Right lung (tissue), 5 donors: ENCODE measurements around the gene GPX5. TPM values are rescaled to one million over a fixed set of nuclear protein-coding genes. Genes with fewer than 3 reads are reported as not detected.

ENCODE experiments used
- DNase-seq, 2 donors: peaks; one replicate each; pipeline ENCODE4 v3.0.0-alpha.2; 2013
- polyA plus RNA-seq, 5 donors: library from polyadenylated mRNA; unstranded; fragments of 120-200 nt; gene quantifications; one replicate each; pipeline versions ENCODE4 v1.2.1 to v1.2.3, GENCODE V29; 2013; ENCODE audit warnings: inconsistent platforms in 1 of 5, low replicate concordance in 1 of 5; ENCODE audit not compliant: insufficient read length in 5 of 5, insufficient read depth in 1 of 5

GPX5 gene
- polyA plus RNA-seq, 5 donors, result 0.05 to 0.36 (median 0.23) TPM

- DNase-seq, result peak in 1 of 2 donors; percentile 29
Measured at GRCh38 chr6:28553986-28554881, 28.6 kb downstream of the GPX5 start.

GRCh38 chr6:28555136-28555535, 29.5 kb downstream of the GPX5 start:
- no peak for DNase-seq

- DNase-seq, result no peak
Measured at GRCh38 chr6:28558629-28559028, 32.9 kb downstream of the GPX5 start.

- no peak for DNase-seq
Measured at GRCh38 chr6:28563430-28564095, 37.9 kb downstream of the GPX5 start.

- no peak for DNase-seq
Measured at GRCh38 chr6:28565823-28566526, 40.3 kb downstream of the GPX5 start.

- no peak for DNase-seq
Measured at GRCh38 chr6:28566527-28567252, 41.0 kb downstream of the GPX5 start.

- no peak for DNase-seq
Measured at GRCh38 chr6:28567506-28567905, 41.8 kb downstream of the GPX5 start.

- DNase-seq, result no peak
Measured at GRCh38 chr6:28568515-28569108, 42.9 kb downstream of the GPX5 start.

GRCh38 chr6:28569748-28570147, 44.1 kb downstream of the GPX5 start:
- no peak for DNase-seq

GRCh38 chr6:28580475-28580874, 54.8 kb downstream of the GPX5 start:
- DNase-seq, result no peak

- DNase-seq, result no peak
Measured at GRCh38 chr6:28583463-28583862, 57.8 kb downstream of the GPX5 start.

Other genes with a start within 250 kb of the GPX5 start
- 10 to 100 TPM; 11.8 to 14.1 (median 13.4) TPM for gene PGBD1, start 244.3 kb upstream of the GPX5 start, polyA plus RNA-seq
- gene ZSCAN31, start 189.7 kb upstream of the GPX5 start, polyA plus RNA-seq, result 10 to 100 TPM in 3 of 5 donors, 1 to 10 TPM in 2; 9.3 to 12.7 (median 10.4) TPM
- 10 to 100 TPM in 4 of 5 donors, 1 to 10 TPM in 1; 8.1 to 17.7 (median 14.8) TPM for gene ZKSCAN3, start 175.9 kb upstream of the GPX5 start, polyA plus RNA-seq
- 10 to 100 TPM; 10.4 to 20.6 (median 18.4) TPM for gene ZSCAN12, start 126.1 kb upstream of the GPX5 start, polyA plus RNA-seq
- 10 to 100 TPM in 4 of 5 donors, 1 to 10 TPM in 1; 8.3 to 26.5 (median 19.3) TPM for gene ZSCAN23, start 82.4 kb upstream of the GPX5 start, polyA plus RNA-seq
- gene GPX6, start 10.1 kb upstream of the GPX5 start, polyA plus RNA-seq, result 1 to 10 TPM in 4 of 5 donors, under 1 TPM in 1; 0.89 to 2.3 (median 1.2) TPM